NCI-H82 (cell line): ENCODE data around the gene MSH2.

ENCODE experiments used
- DNase-seq: peaks from one replicate; lab custom pipeline; 2025; lab: John Stamatoyannopoulos, UW

The MSH2 gene

GRCh38 chr2:47508641-47509040, 105.7 kb downstream of the MSH2 start:
- no peak for DNase-seq

- DNase-seq: no peak
Measured at GRCh38 chr2:47509250-47509649, 106.3 kb downstream of the MSH2 start.

GRCh38 chr2:47509821-47510385, 106.9 kb downstream of the MSH2 start:
- no peak for DNase-seq

- peak; percentile 24 for DNase-seq
Measured at GRCh38 chr2:47510745-47511144, 107.8 kb downstream of the MSH2 start.

GRCh38 chr2:47512581-47513083, 109.7 kb downstream of the MSH2 start:
- DNase-seq: peak; percentile 69

- DNase-seq: no peak
Measured at GRCh38 chr2:47513981-47514520, 111.1 kb downstream of the MSH2 start.

- DNase-seq: no peak
Measured at GRCh38 chr2:47516360-47517104, 113.6 kb downstream of the MSH2 start.

GRCh38 chr2:47518497-47519146, 115.7 kb downstream of the MSH2 start:
- peak; percentile 35 for DNase-seq

- DNase-seq: peak; percentile 33
Measured at GRCh38 chr2:47519147-47519537, 116.2 kb downstream of the MSH2 start.

GRCh38 chr2:47519604-47520301, 116.8 kb downstream of the MSH2 start:
- DNase-seq: peak; percentile 95

GRCh38 chr2:47520302-47520630, 117.3 kb downstream of the MSH2 start:
- peak; percentile 97 for DNase-seq

GRCh38 chr2:47520825-47521665, 118.1 kb downstream of the MSH2 start:
- peak; percentile 65 for DNase-seq

GRCh38 chr2:47521666-47522285, 118.8 kb downstream of the MSH2 start:
- DNase-seq: no peak

- DNase-seq: no peak
Measured at GRCh38 chr2:47525167-47525566, 122.2 kb downstream of the MSH2 start.

GRCh38 chr2:47528455-47528854, 125.5 kb downstream of the MSH2 start:
- DNase-seq: no peak

- no peak for DNase-seq
Measured at GRCh38 chr2:47528874-47529273, 125.9 kb downstream of the MSH2 start.

- DNase-seq: no peak
Measured at GRCh38 chr2:47530105-47530760, 127.3 kb downstream of the MSH2 start.

GRCh38 chr2:47531378-47532042, 128.6 kb downstream of the MSH2 start:
- no peak for DNase-seq
